Thoracic aorta (tissue), 2 donors: Measurements from ENCODE around the gene LPA. TPM values are rescaled to one million over a fixed set of nuclear protein-coding genes. Genes with fewer than 3 reads are reported as not detected.

Experiments used
- ATAC-seq: fragments of 150-250 bp; one replicate; pipeline ENCODE4 v1.8.0; 2017; ENCODE audit warnings: low read depth; ENCODE audit not compliant: insufficient number of reproducible peaks, low FRiP score
- DNase-seq: peaks from one replicate; pipeline ENCODE4 v3.0.0-alpha.2; 2020; ENCODE audit warnings: low spot score
- H3K27ac ChIP-seq, 2 donors: fragments of 200-600 bp; sonication (generic); 1 replicate in 1 of 2; 2 replicates in 1 of 2; pipeline ENCODE4 v1.5.1; 2016; ENCODE audit warnings: mild to moderate bottlenecking in 2 of 2, moderate library complexity in 2 of 2
- H3K27me3 ChIP-seq: fragments of 200-600 bp; sonication (generic); replicated peaks from 2 replicates; pipeline ENCODE4 v1.6.0; 2016; ENCODE audit warnings: mild to moderate bottlenecking; ENCODE audit not compliant: insufficient read depth
- H3K36me3 ChIP-seq: fragments of 200-600 bp; sonication (generic); one replicate; pipeline ENCODE4 v1.5.1; 2016
- H3K4me1 ChIP-seq, 2 donors: fragments of 200-600 bp; sonication (generic); 1 replicate in 1 of 2; 2 replicates in 1 of 2; pipeline versions ENCODE4 v1.5.1 to v1.6.0; 2016; ENCODE audit warnings: low read depth in 2 of 2, mild to moderate bottlenecking in 1 of 2; ENCODE audit not compliant: control insufficient read depth in 1 of 2
- H3K4me3 ChIP-seq: fragments of 200-600 bp; sonication (generic); 2 replicates; pipeline ENCODE4 v1.5.1; 2016; ENCODE audit warnings: mild to moderate bottlenecking
- H3K9me3 ChIP-seq: fragments of 200-600 bp; sonication (generic); 2 replicates; pipeline ENCODE4 v1.5.1; 2016
- CTCF ChIP-seq: fragments of 200-600 bp; sonication (generic); IDR thresholded peaks from one replicate; pipeline ENCODE4 v1.5.1; 2019; ENCODE audit warnings: antibody characterized with exemption
- total RNA-seq, 2 donors: library from RNA; depleted of rRNA; stranded (reverse); fragments of >200 nt; gene quantifications; one replicate each; pipeline versions ENCODE4 v1.1.0 to v1.2.3, GENCODE V29; 2016

LPA gene
- total RNA-seq, 2 donors from 2014 or later, result not detected

GRCh38 chr6:160510199-160510598 is 153.9 kb downstream of the LPA start:
- no peaks in the 10 kb centered on the region for H3K27me3 ChIP-seq
- no peak for ATAC-seq
- no peak for TF ChIP-seq CTCF

GRCh38 chr6:160509610-160510009 is 154.5 kb downstream of the LPA start:
- TF ChIP-seq CTCF, result no peak
- no peak overlapping the region for H3K4me3 ChIP-seq
- DNase-seq (no peak), ATAC-seq (no peak)
- H3K9me3 ChIP-seq, result no peaks in the 10 kb centered on the region
- no peak overlapping the region for H3K27ac ChIP-seq
- H3K4me1 ChIP-seq, result no peaks in the 10 kb centered on the region
- H3K27me3 ChIP-seq, result no peaks in the 10 kb centered on the region
- H3K36me3 ChIP-seq, result no peaks in the 10 kb centered on the region

More at GRCh38 chr6:160510199-160510598, 153.9 kb downstream of the LPA start:
- no peaks in the 10 kb centered on the region for H3K4me1 ChIP-seq
- H3K27ac ChIP-seq, result no peak overlapping the region
- DNase-seq, result no peak
- H3K36me3 ChIP-seq, result no peaks in the 10 kb centered on the region
- no peaks in the 10 kb centered on the region for H3K9me3 ChIP-seq
- H3K4me3 ChIP-seq, result no peak overlapping the region

GRCh38 chr6:160508599-160508998 is 155.5 kb downstream of the LPA start:
- DNase-seq (no peak), ATAC-seq (no peak)
- no peak overlapping the region for H3K4me3 ChIP-seq
- no peaks in the 10 kb centered on the region for H3K4me1 ChIP-seq
- H3K27ac ChIP-seq, result no peak overlapping the region
- H3K27me3 ChIP-seq, result no peaks in the 10 kb centered on the region
- TF ChIP-seq CTCF, result no peak
- no peaks in the 10 kb centered on the region for H3K36me3 ChIP-seq
- peaks cover 6% of the 10 kb centered on the region for H3K9me3 ChIP-seq

- DNase-seq, result no peak
- no peak for ATAC-seq
- H3K27ac ChIP-seq, result no peak overlapping the region
- TF ChIP-seq CTCF, result no peak
- no peaks in the 10 kb centered on the region for H3K36me3 ChIP-seq
- no peaks in the 10 kb centered on the region for H3K27me3 ChIP-seq
- H3K4me1 ChIP-seq, result no peaks in the 10 kb centered on the region
- H3K9me3 ChIP-seq, result peaks cover 11% of the 10 kb centered on the region
- H3K4me3 ChIP-seq, result no peak overlapping the region
These were observed 156.7 kb downstream of the LPA start for GRCh38 chr6:160507420-160507819.

- Histone ChIP-seq H3K36me3 (no peaks in the 10 kb centered on the region), H3K27me3 (no peaks in the 10 kb centered on the region), H3K4me1 (no peaks in the 10 kb centered on the region), H3K9me3 (peaks cover 11% of the 10 kb centered on the region), H3K4me3 (no peak overlapping the region), H3K27ac (no peak overlapping the region)
- ATAC-seq (no peak), DNase-seq (no peak)
- TF ChIP-seq CTCF, result no peak
These were observed 158.1 kb downstream of the LPA start for GRCh38 chr6:160505970-160506369.
